GM12874 (cell line): ENCODE results near the gene HINFP.

Source experiments
- CTCF ChIP-seq: IDR thresholded peaks from 2 replicates; pipeline ENCODE4 v1.5.1; 2011; ENCODE audit warnings: low read depth, mild to moderate bottlenecking, control low read depth, low read length, moderate library complexity; ENCODE audit not compliant: insufficient read depth

Gene HINFP

GRCh38 chr11:119093942-119094815 lies 27.2 kb upstream of the HINFP start:
- TF ChIP-seq CTCF, result no peak

- TF ChIP-seq CTCF, result peak; percentile 80
These were observed 26.6 kb upstream of the HINFP start for GRCh38 chr11:119094816-119095065.

- no peak for TF ChIP-seq CTCF
These were observed 26.1 kb upstream of the HINFP start for GRCh38 chr11:119095066-119095880.

- TF ChIP-seq CTCF, result no peak
These were observed 21.7 kb upstream of the HINFP start for GRCh38 chr11:119099711-119100110.

- no peak for TF ChIP-seq CTCF
These were observed 21.0 kb upstream of the HINFP start for GRCh38 chr11:119100246-119100970.

- 0 out of 2 replicates have a peak, but pooled peaks have one; percentile 2 for TF ChIP-seq CTCF
These were observed 20.2 kb upstream of the HINFP start for GRCh38 chr11:119100994-119101758.
